Measurements from ENCODE around the gene KRT17. TPM values are rescaled to one million over a fixed set of nuclear protein-coding genes. Genes with fewer than 3 reads are reported as not detected.

KRT17 gene
- total RNA-seq, 1 experiment from 2014 or later, result 1.5 TPM

- no peaks in the 10 kb centered on the region for H3K79me1 ChIP-seq (ENCODE audit: insufficient read depth, low read depth, low read length, poor library complexity, severe bottlenecking)
- no peak overlapping the region for H2AK5ac ChIP-seq (ENCODE audit: insufficient read length, low read length)
- Mint-ChIP-seq H3K27me3 (ENCODE audit: low read depth) (peaks cover 10% of the 10 kb centered on the region), H3K4me1 (peaks cover 6 to 13% of the 10 kb centered on the region in 2 experiments), H3K9me3 (no peaks in the 10 kb centered on the region), H3K4me3 (no peak overlapping the region), H3K27ac (peak overlapping the region in 1 of 3 experiments; percentile 68; a peak in 1 of 7 replicates), H3K36me3 (ENCODE audit: insufficient read depth in 1 of 3, low read depth in 3 of 3) (no peaks in the 10 kb centered on the region)
- no peak overlapping the region for H3K9ac ChIP-seq (ENCODE audit: extremely low read depth, insufficient read length, low read length)
- H3K23me2 ChIP-seq (ENCODE audit: insufficient read length, low read depth, low read length, poor library complexity, severe bottlenecking), result no peaks in the 10 kb centered on the region
- H3K4me2 ChIP-seq (ENCODE audit: insufficient read depth, insufficient read length, low read length), result no peak overlapping the region
- H3K27me3 ChIP-seq (ENCODE audit: insufficient read depth, low read length), result no peaks in the 10 kb centered on the region
- no peak overlapping the region for H3T11ph ChIP-seq (ENCODE audit: low read length)
- H2BK5ac ChIP-seq (ENCODE audit: insufficient read length, low read length), result no peak overlapping the region
- no peak overlapping the region for H4K8ac ChIP-seq (replicated peaks; ENCODE audit: insufficient read length, low read depth, low read length)
- no peak overlapping the region for H3K56ac ChIP-seq (ENCODE audit: insufficient read length, low read depth, low read length)
- no peak overlapping the region for H2AFZ ChIP-seq (ENCODE audit: low read length)
- no peaks in the 10 kb centered on the region for H3K9me3 ChIP-seq (ENCODE audit: control insufficient read depth, low read depth, low read length)
- DNase-seq, result no peak
- H3K4me1 ChIP-seq (ENCODE audit: insufficient read depth, low read length), result no peaks in the 10 kb centered on the region
- no peak overlapping the region for H2BK12ac ChIP-seq (ENCODE audit: insufficient read length, low read depth, low read length)
- no peak overlapping the region for H3K18ac ChIP-seq (ENCODE audit: insufficient read length, low read depth, low read length)
- no peak overlapping the region for H3K27ac ChIP-seq (ENCODE audit: insufficient read length, low read depth, low read length)
- H3K79me2 ChIP-seq (ENCODE audit: insufficient read depth, low read length), result no peaks in the 10 kb centered on the region; the same call in 1 of the 2 replicates
- H2BK120ac ChIP-seq (ENCODE audit: low read depth, low read length, poor library complexity, severe bottlenecking), result no peak overlapping the region
- H2BK20ac ChIP-seq (ENCODE audit: low read depth, low read length, poor library complexity, severe bottlenecking), result no peak overlapping the region
- H4K20me1 ChIP-seq (ENCODE audit: control insufficient read depth, insufficient read depth, insufficient read length), result no peaks in the 10 kb centered on the region
- no peak overlapping the region for H3K4ac ChIP-seq (ENCODE audit: low read depth, low read length)
- H3K14ac ChIP-seq (ENCODE audit: insufficient read depth, low read length), result no peak overlapping the region
- no CpG with 5 or more reads among the region's 12 CpGs for WGBS (ENCODE audit: extremely low coverage, insufficient read length, low lambda C conversion rate)
- TF ChIP-seq, protein P1, sequence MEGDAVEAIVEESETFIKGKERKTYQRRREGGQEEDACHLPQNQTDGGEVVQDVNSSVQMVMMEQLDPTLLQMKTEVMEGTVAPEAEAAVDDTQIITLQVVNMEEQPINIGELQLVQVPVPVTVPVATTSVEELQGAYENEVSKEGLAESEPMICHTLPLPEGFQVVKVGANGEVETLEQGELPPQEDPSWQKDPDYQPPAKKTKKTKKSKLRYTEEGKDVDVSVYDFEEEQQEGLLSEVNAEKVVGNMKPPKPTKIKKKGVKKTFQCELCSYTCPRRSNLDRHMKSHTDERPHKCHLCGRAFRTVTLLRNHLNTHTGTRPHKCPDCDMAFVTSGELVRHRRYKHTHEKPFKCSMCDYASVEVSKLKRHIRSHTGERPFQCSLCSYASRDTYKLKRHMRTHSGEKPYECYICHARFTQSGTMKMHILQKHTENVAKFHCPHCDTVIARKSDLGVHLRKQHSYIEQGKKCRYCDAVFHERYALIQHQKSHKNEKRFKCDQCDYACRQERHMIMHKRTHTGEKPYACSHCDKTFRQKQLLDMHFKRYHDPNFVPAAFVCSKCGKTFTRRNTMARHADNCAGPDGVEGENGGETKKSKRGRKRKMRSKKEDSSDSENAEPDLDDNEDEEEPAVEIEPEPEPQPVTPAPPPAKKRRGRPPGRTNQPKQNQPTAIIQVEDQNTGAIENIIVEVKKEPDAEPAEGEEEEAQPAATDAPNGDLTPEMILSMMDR (conservative IDR thresholded peaks at IDR 0.05), result no peak
- H4K91ac ChIP-seq (ENCODE audit: insufficient read length, low read depth, low read length), result no peak overlapping the region
- no peak overlapping the region for H4K5ac ChIP-seq (ENCODE audit: insufficient read length, low read depth, low read length)
- no peak overlapping the region for H2BK15ac ChIP-seq (ENCODE audit: low read depth, low read length)
- no peak overlapping the region for H3K23ac ChIP-seq (ENCODE audit: insufficient read length, low read depth, low read length)
These were observed 31.6 kb downstream of the KRT17 start for GRCh38 chr17:41592601-41593305.
